Smooth muscle cell of the brain vasculature (primary cell): ENCODE results near the gene TBC1D8.
A peak's percentile ranks its signal among the peaks of the same experiment; 100 is the strongest.

Source experiments
- DNase-seq: peaks from one replicate; pipeline ENCODE4 v3.0.0-alpha.2; 2012; ENCODE audit warnings: low read depth, low spot score

The TBC1D8 gene

DNA sequence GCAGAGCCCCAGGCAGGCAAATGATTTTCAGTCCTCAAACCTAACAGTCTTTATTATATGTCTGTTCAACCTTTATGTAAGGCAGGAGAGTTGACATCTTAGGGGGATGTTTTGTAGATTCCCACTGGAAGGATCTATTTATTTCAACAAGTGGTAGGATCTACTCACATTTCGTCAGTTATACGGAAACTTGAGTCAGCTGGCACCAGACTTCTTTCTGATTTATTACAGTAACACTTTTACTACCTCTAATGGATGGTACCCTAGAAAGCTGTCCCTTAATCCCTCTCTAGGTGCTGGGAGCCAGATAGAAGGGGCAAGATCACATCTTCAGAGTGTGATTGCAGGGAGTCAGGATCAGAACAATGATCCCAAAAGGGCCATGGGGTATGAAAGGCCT lies 151.2 kb downstream of the TBC1D8 start:
- no peak for DNase-seq

DNA sequence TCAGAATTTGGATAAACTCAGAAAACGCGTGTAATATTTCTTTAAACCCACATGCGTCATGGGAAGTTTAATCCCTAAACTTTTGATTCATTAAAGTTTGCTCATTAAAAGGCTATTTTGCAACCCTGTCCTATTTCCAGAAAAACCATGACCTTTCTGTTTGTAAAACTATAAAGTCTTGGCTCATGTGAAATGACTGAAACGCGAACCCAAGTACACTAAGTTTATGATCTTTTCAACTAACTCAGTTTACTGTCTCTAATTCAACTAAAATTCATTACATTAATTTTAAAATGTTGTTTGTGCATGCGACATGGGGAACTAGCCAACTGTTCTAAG lies 153.0 kb downstream of the TBC1D8 start:
- DNase-seq, result no peak

DNA sequence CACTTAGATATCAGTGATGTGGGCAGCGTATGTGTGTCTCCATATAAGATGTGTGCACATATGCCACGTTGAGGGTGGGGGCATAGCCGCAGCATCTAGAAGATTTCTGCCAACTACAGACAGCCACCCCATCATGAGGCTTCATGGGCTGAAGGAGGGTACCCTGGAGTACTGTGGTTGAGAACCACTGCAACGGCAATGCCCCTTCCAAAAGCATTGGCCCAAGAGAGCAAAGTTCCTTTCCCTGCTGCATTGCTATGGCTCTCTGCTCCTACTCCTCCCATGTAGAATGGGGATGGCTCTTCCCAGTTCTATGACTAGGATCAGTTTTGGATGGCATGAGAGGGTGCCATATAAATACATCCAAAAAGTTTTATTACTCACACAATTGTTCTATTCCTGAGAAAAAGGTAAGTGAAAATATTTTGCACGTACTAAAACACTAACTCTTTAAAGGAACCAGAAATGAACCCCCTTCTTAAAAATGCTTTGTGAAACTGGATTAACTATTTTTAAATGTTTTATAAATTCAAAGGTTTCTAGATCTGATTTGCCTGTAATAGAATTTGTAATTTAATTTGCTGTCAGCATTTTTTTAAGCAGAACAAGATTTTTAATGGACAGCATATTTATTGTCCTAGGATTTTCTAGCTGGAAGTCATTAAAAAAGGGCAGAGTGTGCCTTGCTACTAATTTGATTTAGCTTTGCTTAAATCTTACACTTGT lies 153.5 kb downstream of the TBC1D8 start:
- no peak for DNase-seq

GRCh38 chr2:100995309-100996075 lies 155.7 kb downstream of the TBC1D8 start:
- no peak for DNase-seq

DNA sequence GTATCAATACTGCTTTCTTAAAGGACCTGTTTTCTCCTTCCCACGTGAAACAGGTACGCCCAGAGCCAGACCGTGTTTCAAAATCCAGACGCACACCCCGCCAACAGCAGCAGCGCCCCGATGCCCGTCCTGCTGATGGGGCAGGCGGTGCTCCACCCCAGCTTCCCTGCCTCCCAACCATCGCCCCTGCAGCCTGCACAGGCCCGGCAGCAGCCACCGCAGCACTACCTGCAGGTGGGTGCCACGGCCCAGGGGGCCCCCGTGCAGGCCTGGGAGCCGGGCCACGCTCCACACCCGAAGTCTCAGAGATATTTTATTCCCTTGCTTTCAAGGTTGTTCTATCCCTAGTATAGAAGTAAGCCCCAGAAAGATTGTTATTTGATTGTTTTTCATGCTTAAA lies 157.9 kb downstream of the TBC1D8 start:
- no peak for DNase-seq

DNA sequence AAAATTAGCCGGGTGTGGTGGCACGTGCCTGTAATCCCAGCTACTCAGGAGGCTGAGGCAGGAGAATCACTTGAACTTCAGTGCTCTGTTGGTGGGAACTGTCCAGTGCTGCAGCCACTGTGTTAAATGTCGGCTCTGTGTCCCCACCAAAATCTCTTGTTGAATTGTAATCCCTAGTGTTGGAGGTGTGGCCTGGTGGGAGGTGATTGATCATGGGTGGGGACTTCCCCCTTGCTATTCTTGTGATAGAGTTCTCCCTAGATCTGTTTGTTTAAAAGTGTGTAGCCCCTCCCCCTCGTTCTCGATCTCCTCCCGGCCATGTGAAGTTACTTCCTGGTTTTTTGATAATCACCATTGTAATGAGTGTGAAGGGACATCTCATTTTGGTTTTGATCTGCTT lies 158.9 kb downstream of the TBC1D8 start:
- DNase-seq, result no peak

DNA sequence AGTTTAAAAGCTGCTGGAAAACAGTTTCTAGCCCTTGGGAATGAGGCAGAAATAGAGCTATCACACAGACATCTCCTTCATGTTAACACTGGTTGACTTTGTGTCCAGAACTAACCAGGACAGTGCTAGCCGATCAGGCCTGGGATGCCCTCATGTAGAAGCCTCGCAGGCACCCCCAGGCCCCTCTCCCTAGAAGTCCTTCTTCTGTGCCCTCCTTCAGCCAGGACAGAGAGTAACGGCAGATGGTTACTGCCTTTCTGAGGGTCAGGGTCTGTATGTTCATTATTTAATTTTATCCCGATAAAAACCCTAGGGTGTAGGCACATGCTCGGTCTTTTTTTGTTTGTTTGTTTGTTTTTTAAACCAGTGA lies 159.8 kb downstream of the TBC1D8 start:
- no peak for DNase-seq

- DNase-seq, result no peak
Observed at GRCh38 chr2:100990650-100991403, 160.4 kb downstream of the TBC1D8 start.

DNA sequence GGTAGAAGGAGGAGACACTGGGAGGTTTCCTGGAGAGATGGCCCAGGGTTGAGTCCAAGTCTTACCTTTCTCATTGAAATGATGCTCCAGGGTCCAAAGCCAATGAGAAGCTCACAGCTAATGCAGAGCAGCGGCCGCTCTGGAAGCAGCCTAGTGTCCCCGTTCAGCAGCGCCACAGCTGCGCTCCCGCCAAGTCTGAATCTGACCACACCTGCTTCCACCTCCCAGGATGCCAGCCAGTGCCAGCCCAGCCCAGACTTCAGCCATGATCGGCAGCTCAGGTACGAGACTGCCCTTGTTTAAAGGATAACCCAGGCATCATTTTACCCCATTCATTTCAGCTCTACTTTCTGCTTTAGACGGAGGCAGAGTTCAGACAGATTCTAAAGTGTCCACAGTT lies 161.0 kb downstream of the TBC1D8 start:
- no peak for DNase-seq

DNA sequence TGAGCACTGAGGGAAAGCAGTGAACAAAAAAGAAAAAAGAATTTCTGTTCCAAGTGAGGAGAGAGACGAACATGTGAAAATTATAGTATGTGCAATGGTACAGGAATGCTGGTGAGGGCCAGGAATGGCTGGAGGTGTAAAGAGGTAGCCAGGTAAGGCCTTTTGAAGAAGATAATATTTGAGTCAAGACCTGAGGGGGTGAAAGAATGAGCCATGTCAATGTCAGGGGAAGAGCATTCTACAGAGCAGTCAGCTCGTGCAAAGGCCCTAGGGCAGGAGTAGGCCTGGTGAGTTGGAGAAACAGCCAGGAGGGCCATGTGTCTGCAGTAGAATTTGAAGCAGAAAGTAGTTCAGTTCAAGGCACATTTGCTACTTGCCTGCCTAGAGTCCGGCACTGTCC lies 161.5 kb downstream of the TBC1D8 start:
- no peak for DNase-seq

- DNase-seq, result no peak
Observed at GRCh38 chr2:100988630-100989417, 162.4 kb downstream of the TBC1D8 start.

DNA sequence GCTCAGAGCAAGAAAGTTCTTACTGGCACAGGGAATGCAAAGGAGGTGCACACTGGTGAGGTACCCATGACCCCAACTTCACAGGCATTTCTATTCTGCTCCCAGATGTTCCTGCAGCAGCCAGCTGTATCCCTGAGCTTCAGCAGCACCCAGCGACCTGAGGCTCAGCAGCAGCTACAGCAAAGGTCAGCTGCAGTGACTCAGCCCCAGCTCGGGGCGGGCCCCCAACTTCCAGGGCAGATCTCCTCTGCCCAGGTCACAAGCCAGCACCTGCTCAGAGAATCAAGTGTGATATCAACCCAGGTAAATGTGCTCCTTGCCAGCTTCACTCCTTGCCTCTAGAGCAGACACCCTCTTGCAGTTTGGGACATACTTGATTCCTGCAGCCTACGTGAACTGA lies 163.2 kb downstream of the TBC1D8 start:
- DNase-seq, result no peak

DNA sequence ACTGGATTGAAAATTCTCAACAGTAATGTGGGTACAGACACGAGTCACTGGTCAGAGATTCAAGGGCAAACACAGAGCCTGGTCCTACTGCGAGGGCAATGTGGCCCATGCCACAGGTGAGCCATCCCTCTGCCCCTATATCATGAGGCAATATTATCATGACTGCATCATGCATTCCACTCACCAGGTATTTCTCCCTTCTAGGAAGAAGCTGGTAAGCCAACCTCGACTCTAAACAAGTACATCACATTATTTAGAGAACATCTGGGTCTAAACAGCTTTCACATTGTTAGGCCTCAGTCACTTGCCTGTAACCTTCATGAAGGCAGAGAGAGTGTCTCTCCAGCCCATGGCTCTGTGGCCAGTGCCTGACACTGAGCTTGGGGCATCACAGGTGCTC lies 163.6 kb downstream of the TBC1D8 start:
- no peak for DNase-seq

DNA sequence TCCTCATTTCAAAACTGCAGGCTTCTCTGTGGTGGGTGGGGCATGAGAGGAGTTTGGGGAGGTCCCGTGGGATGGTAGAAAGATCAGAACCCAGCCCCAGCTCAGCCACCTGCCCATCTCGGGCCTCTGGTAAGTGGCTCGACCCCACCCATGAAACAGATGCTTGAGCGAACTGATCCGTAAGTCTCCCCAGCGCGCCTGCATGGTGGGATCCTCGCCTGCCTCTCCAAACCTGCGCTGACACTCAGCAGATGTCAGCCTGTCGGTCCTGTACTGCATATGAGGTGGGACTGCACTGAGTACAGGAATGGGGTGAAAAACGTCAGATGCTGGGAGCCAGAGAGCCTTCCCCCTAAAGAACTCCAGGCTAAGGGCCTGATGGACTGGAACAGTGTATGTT lies 165.0 kb downstream of the TBC1D8 start:
- no peak for DNase-seq

GRCh38 chr2:100984892-100985307 lies 166.3 kb downstream of the TBC1D8 start:
- peak; percentile 46 for DNase-seq

GRCh38 chr2:100983684-100984310 lies 167.4 kb downstream of the TBC1D8 start:
- no peak for DNase-seq

- DNase-seq, result no peak
Observed at GRCh38 chr2:100983201-100983600, 168.0 kb downstream of the TBC1D8 start.

- DNase-seq, result no peak
Observed at GRCh38 chr2:100982431-100982861, 168.7 kb downstream of the TBC1D8 start.

DNA sequence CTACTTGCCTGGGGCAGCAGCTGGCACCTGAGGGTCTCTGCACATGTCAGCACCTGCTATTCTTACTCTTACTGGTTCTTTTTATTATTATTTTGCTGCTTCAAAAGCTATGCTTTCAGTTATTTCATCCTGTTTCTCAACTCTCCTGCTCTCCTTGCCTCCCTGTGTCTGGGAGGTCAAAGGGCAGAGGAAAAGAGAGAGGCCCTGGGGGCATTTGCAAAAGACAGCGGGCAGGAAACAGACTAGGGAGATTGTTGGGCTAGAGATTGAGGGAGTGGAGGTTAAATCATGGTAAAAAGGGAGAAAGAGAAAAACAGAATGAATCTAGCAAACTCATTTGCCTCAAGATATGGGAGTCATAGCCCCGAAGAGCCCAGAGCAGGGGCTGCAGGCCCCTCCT lies 170.2 kb downstream of the TBC1D8 start:
- no peak for DNase-seq

GRCh38 chr2:100980046-100980445 lies 171.1 kb downstream of the TBC1D8 start:
- DNase-seq, result no peak

DNA sequence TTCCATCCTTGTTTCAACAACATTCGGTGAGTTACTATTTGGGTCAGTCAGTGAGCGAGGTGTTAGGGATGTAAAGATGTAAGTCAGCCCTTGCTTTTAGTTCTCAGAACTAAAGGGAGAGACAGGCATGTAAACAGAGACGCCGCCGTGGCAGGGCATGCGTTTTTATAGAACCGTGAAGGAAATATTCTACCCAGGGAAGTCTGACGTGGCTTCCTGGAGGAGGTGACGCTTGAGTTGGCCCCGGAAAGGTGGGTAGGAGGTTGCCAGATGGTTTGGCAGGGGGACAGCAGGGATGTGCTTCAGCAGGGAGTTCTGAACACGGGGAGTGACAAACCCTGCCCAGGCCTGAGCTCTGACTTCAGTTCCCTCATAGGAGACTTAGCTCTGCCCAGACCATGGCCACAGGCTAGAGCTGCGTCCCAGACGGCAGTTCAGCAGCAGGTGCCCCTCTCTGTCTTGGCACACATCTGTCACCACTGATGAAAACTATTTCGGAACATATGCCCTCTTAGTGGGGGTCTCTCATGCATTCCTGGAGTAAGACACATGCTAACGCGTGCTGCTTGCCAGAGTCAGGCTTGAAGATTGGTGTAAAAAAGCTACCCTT lies 172.5 kb downstream of the TBC1D8 start:
- DNase-seq, result no peak
